OCI-LY1 (cell line): ENCODE measurements around the gene IFT22.

Experiments used
- H2AFZ ChIP-seq: fragments of 200-600 bp; sonication (generic), shearing (Covaris generic); 2 replicates; pipeline ENCODE4 v1.6.0; 2014; ENCODE audit warnings: antibody characterized with exemption, mild to moderate bottlenecking, low read length
- H3F3A ChIP-seq: fragments of 200-600 bp; sonication (generic), shearing (Covaris generic); 2 replicates; pipeline ENCODE4 v1.6.0; 2014; ENCODE audit warnings: mild to moderate bottlenecking, antibody characterized with exemption, low read length, moderate library complexity; ENCODE audit not compliant: insufficient read depth
- H3K27ac ChIP-seq: fragments of 200-600 bp; sonication (generic); 2 replicates; pipeline ENCODE4 v1.5.1; 2014; ENCODE audit warnings: low read length, mixed run types, mild to moderate bottlenecking, low read depth; ENCODE audit not compliant: poor library complexity, severe bottlenecking
- H3K27me3 ChIP-seq: fragments of 200-600 bp; sonication (generic); 2 replicates; pipeline ENCODE4 v1.6.0; 2014; ENCODE audit warnings: antibody characterized with exemption, mild to moderate bottlenecking, low read length, moderate library complexity; ENCODE audit not compliant: insufficient read depth
- H3K36me3 ChIP-seq: fragments of 200-600 bp; sonication (generic); 2 replicates; pipeline ENCODE4 v1.6.1; 2014; ENCODE audit warnings: mild to moderate bottlenecking, antibody characterized with exemption, low read length, moderate library complexity, mixed read lengths; ENCODE audit not compliant: insufficient read depth
- H3K4me1 ChIP-seq: fragments of 200-600 bp; sonication (generic); 2 replicates; pipeline ENCODE4 v1.5.1; 2014; ENCODE audit warnings: mild to moderate bottlenecking, low read length, moderate library complexity; ENCODE audit not compliant: insufficient read depth, severe bottlenecking
- H3K4me2 ChIP-seq: fragments of 200-600 bp; sonication (generic), shearing (Covaris generic); 2 replicates; pipeline ENCODE4 v1.6.1; 2014; ENCODE audit warnings: low read length
- H3K4me3 ChIP-seq: fragments of 200-600 bp; sonication (generic); 2 replicates; pipeline ENCODE4 v1.5.1; 2014; ENCODE audit warnings: low read length, low read depth, mild to moderate bottlenecking, mixed read lengths; ENCODE audit not compliant: poor library complexity, severe bottlenecking
- H3K79me2 ChIP-seq: fragments of 200-600 bp; shearing (Covaris generic); 2 replicates; pipeline ENCODE4 v1.6.1; 2016; ENCODE audit warnings: mixed run types, low read length, mixed read lengths; ENCODE audit not compliant: insufficient read depth
- H3K9ac ChIP-seq: fragments of 200-600 bp; sonication (generic), shearing (Covaris generic); 2 replicates; pipeline ENCODE4 v1.6.1; 2014; ENCODE audit warnings: mild to moderate bottlenecking, low read length, mixed read lengths
- H3K9me2 ChIP-seq: fragments of 200-600 bp; sonication (generic), shearing (Covaris generic); 2 replicates; pipeline ENCODE4 v1.6.1; 2014; ENCODE audit warnings: low read depth, mild to moderate bottlenecking, low read length, mixed read lengths
- H3K9me3 ChIP-seq: fragments of 200-600 bp; shearing (Covaris generic); 2 replicates; pipeline ENCODE4 v1.6.1; 2014; ENCODE audit warnings: low read length, mixed read lengths
- H4K20me1 ChIP-seq: fragments of 200-600 bp; sonication (generic), shearing (Covaris generic); 2 replicates; pipeline ENCODE4 v1.6.0; 2016; ENCODE audit warnings: mild to moderate bottlenecking, low read length; ENCODE audit not compliant: insufficient read depth
- EZH2 ChIP-seq: fragments of 200-600 bp; sonication (generic), shearing (Covaris generic); IDR thresholded peaks from 2 replicates; pipeline ENCODE4 v1.8.0; 2017; ENCODE audit warnings: borderline replicate concordance, mixed run types, mild to moderate bottlenecking, antibody characterized with exemption, low read length, moderate library complexity, mixed read lengths
- TF ChIP-seq, protein P1 (sequence below): fragments of 200-600 bp; sonication (generic), shearing (Covaris generic); IDR thresholded peaks from 2 replicates; pipeline ENCODE4 v1.5.1; 2017; ENCODE audit warnings: mild to moderate bottlenecking, antibody characterized with exemption, low read length, moderate library complexity, mixed read lengths

The IFT22 gene

DNA sequence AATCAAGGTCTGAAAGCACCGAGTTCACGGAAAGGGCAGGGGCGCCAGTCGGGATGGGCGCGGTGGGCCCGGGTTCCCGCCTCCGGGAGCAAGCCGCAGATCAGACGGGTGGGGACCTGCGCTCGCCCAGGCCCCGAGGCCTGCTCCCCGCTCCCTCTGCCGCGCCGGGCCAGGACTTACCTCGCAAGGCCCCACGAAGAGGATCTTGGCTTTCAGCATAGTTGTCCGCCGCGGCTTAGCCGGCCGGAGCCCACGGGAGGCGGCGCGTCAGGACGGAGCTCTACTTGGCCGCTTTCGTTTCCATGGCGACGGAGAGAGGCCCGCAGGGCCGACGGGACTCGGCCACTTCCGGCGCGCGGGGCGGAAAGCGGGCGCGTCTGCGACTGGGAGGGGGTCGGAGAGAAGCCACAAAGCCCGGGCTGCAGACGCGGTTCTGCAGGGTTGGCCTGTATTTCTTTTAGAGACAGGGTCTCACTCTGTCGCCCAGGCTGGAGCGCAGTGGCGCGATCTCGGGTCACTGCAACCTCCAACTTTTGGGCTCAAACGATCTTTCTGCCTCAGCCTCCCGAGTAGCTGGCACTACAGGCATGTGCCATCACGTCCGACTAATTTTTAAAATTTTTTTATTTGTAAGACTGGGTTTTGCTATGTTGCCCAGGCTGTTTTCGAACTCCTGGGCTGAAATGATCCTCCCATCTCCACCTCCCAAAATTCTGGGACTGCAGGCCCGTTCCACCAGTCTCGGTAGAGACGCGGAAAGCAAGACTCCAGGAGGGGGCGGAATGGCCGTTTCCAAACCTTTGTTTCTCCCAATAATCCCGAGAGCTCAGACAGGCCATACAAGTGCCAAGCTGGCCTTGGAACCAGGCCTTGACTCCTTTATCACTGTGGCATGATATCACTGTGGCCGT is at the start of gene IFT22:
IFT22 (minus strand) TSS at position 322 of the 911 bp plus-strand sequence; CDS start at position 219, 103 bp downstream.
- peak within 1 kb of the TSS; percentile 90 for H3K4me2 ChIP-seq
- no peaks in the 10 kb centered on the region for H3K9me3 ChIP-seq
- H3K79me2 ChIP-seq, result no peaks in the 10 kb centered on the region
- no peaks in the 10 kb centered on the region for H3K9me2 ChIP-seq
- no peaks in the 10 kb centered on the region for H3F3A ChIP-seq
- no peak within 1 kb of the TSS for H3K27ac ChIP-seq
- TF ChIP-seq, protein P1, sequence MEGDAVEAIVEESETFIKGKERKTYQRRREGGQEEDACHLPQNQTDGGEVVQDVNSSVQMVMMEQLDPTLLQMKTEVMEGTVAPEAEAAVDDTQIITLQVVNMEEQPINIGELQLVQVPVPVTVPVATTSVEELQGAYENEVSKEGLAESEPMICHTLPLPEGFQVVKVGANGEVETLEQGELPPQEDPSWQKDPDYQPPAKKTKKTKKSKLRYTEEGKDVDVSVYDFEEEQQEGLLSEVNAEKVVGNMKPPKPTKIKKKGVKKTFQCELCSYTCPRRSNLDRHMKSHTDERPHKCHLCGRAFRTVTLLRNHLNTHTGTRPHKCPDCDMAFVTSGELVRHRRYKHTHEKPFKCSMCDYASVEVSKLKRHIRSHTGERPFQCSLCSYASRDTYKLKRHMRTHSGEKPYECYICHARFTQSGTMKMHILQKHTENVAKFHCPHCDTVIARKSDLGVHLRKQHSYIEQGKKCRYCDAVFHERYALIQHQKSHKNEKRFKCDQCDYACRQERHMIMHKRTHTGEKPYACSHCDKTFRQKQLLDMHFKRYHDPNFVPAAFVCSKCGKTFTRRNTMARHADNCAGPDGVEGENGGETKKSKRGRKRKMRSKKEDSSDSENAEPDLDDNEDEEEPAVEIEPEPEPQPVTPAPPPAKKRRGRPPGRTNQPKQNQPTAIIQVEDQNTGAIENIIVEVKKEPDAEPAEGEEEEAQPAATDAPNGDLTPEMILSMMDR, result peak; percentile 21; the same call in 1 of the 2 replicates
- TF ChIP-seq EZH2, result no peak
- no peaks in the 10 kb centered on the region for H3K27me3 ChIP-seq
- H3K4me3 ChIP-seq, result peak within 1 kb of the TSS; percentile 73
- peak within 1 kb of the TSS; percentile 77 for H3K9ac ChIP-seq
- H4K20me1 ChIP-seq, result no peaks in the 10 kb centered on the region
- H3K4me1 ChIP-seq, result peaks cover 15% of the 10 kb centered on the region
- H2AFZ ChIP-seq, result peak within 1 kb of the TSS; percentile 72
- H3K36me3 ChIP-seq, result no peaks in the 10 kb centered on the region

DNA sequence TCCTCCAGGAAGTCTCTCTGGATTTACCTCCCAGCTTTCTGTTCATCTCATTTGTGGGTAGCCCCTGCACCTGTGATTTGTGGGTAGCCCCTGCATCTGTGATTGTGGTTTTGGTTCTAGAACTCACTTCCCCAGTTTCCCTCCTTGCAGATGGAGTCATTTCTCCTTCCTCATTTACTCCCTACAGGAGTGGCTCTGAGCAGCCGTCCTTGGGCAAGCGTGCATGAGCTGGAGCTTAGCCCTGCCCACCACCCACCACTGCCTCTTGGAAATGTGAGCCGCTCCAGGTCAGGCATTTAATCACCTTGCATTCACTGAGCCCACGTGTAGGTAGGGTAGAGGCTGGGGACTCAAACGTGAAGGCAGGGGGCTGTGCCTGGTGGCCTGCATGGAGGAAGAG is 49.2 kb upstream of the IFT22 start:
- Histone ChIP-seq H3K27me3 (peaks cover 28% of the 10 kb centered on the region; the same call in 1 of the 2 replicates), H3F3A (no peaks in the 10 kb centered on the region), H2AFZ (no peak overlapping the region), H3K36me3 (no peaks in the 10 kb centered on the region), H3K79me2 (no peaks in the 10 kb centered on the region), H4K20me1 (no peaks in the 10 kb centered on the region), H3K4me1 (no peaks in the 10 kb centered on the region), H3K9me2 (no peaks in the 10 kb centered on the region), H3K4me3 (no peak overlapping the region), H3K4me2 (no peak overlapping the region), H3K9ac (no peak overlapping the region), H3K27ac (no peak overlapping the region), H3K9me3 (0 out of 2 replicates have a peak, but pooled peaks cover 2% of the 10 kb centered on the region)
- TF ChIP-seq EZH2, result no peak
- TF ChIP-seq, protein P1, result no peak

DNA sequence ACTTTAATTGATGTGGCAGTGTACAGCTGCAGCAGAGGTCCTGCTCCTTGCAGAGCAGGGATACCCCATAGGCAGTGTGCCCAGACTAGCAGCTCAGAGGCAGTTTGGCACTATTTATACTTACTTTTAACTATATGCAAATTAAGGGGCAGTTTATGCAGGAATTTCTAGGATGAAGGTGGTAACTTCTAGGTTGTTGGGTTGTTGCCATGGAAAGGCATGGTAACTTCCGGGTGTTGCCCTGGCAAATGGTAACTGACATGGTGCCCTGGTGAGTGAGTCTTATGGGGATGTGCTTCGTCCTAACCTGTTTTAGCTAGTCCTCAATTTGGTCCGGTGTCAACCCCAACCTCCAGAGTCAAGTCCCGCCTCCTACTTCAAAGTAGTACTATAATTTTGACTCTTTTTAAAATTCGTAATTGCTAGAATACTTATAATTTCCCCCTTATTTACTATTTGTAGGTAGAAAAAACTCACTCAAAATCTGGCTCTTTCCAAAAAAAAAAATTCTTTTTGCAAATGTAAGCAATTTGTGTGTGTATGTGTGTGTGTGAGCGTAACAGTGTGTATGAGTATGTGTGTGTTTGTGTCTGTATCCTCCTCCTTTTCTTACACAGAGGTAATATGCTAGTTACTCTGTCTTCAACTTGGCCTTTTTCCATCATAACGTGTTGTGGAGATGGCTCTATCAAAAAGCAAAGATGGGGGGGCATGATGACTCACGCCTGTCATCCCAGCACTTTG is 47.0 kb upstream of the IFT22 start:
- TF ChIP-seq, protein P1, result no peak
- no peak for TF ChIP-seq EZH2
- Histone ChIP-seq H3K79me2 (no peaks in the 10 kb centered on the region), H3K4me3 (no peak overlapping the region), H3F3A (no peaks in the 10 kb centered on the region), H3K4me1 (no peaks in the 10 kb centered on the region), H3K27me3 (peaks cover 28% of the 10 kb centered on the region), H3K9me2 (no peaks in the 10 kb centered on the region), H3K27ac (no peak overlapping the region), H3K36me3 (no peaks in the 10 kb centered on the region), H3K9ac (no peak overlapping the region), H4K20me1 (no peaks in the 10 kb centered on the region), H3K9me3 (0 out of 2 replicates have a peak, but pooled peaks cover 2% of the 10 kb centered on the region), H3K4me2 (no peak overlapping the region), H2AFZ (no peak overlapping the region)
